GM18867 (cell line): Measurements from ENCODE around the gene CTTNBP2.
A peak's percentile ranks its signal among the peaks of the same experiment; 100 is the strongest.

ENCODE experiments used
- ATAC-seq: cut with Tn5 transposase; IDR thresholded peaks from one replicate; pipeline ENCODE4 v1.9.1; 2021; ENCODE audit warnings: mild to moderate bottlenecking, moderate library complexity; ENCODE audit not compliant: unreplicated experiment

The CTTNBP2 gene

DNA sequence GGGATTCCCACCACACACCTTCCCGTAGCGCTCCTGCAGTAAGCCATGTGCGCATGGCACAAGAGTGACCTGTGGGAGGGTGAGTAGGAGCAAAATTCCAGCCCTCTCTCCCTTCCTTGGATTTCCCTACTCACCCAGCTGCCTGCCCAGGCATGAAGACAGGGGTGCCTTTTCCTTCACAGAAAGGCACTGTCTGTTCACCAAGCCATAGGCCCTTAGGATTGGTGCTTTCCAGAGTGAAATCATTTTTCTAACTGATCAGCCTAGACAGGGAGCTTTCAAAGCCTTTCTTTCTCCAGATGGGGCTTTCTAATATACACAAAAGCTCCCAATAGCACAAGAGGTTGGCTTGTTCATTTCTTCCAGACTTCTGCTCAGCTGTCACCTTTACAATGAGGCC lies 79.7 kb downstream of the CTTNBP2 start:
- no peak for ATAC-seq

DNA sequence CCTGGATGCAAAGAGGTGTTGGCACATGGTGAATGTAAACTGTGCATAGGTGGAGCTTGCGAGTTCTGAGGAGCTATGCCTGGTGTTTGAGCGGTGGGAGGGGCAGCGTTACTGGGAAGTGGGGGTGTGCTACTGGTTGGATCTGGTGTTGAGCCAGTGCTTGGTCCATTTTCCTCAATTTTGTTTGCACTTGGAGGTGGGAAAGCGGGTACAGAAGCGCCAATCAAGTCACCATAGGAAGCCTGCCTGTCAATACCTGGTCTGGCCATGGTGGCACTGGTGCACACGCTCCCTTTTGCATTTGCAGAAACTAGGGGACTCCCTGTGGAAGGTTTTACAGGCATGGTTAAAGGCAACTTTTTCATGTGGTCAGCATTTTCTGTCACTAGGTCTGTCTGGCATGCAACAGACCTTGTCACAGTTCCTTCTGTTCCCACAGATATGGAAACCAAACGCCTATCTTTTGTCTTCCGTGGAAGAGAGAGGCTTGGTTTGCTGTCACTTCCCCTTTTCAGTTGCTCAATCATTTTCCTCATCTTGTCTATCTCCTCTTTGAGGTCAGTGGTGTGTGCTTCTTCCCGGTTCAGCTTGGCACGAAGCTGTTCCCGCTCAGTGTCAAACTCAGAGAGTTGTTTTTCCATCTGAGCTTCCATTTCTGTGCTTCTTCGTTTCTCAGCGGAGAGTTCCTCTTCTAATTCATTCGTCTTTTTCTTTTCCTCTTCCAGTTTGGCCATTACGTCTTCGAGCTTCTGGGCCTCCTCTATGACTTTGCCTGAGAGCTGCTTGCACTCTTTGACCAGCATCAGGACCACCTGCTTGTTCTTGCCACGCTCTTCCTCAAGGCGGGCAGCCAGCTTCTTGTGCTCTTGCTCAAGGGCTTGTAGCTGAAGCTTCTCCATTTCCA lies 81.1 kb downstream of the CTTNBP2 start:
- peak; percentile 50 for ATAC-seq

DNA sequence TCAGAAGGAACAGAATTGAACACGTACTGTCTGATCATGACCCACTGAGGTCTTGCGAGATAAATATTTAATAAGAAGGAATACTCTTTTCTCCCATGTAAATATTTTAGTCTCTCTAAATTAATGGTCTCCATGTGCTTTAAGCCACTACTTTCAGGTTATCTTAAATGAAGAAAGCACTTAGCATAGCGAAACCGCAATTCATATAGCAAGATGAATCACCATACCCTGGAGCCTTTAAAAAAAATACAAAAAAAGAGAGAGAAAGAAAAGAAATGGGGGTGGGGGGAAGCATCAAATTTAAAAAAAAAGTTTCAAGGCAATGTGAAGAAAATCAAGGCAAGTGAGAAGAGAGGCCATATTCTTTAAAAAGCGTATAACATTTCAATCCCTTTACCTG lies 82.5 kb downstream of the CTTNBP2 start:
- peak; percentile 55 for ATAC-seq

DNA sequence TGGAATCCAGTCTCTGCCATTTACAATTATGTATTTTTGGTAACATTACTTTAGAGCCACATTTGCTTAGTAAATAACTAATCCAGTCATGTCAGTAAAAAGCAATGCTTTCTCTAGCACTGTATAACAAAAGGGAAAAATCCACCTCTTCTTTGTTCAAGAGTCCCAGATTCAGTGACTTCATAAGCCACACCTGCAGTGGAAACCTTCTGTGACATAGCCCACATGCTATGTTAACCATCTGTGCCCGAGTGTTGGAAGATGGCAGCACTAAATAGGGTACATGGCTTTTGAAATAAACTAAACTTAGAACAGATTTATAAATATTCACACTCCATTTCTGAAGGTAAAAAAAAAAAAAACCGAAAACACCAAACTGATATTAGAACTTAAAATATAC lies 83.0 kb downstream of the CTTNBP2 start:
- ATAC-seq: peak; percentile 41

- no peak for ATAC-seq
These were observed 87.8 kb downstream of the CTTNBP2 start for GRCh38 chr7:117785431-117785830.

- ATAC-seq: no peak
These were observed 88.9 kb downstream of the CTTNBP2 start for GRCh38 chr7:117784315-117784714.

DNA sequence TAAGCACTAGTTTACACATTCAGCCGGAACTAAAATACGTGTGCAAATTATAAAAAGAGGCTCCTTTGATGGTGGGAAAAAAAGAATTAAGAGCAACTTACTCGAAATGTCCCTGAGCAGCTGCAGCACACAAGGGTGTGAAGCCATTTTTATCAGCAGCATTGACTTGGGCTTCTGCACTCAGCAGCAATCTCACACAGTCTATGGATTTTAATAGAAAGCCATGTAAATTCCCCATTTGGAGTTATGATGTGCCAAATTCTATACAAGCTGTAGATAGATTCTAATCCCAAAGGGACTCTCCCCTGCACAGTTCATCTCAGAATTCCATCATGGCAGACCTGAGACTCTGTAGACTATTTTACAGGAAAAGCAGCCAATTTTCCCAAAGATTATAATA lies 90.5 kb downstream of the CTTNBP2 start:
- ATAC-seq: no peak

GRCh38 chr7:117781707-117782106 lies 91.5 kb downstream of the CTTNBP2 start:
- no peak for ATAC-seq

DNA sequence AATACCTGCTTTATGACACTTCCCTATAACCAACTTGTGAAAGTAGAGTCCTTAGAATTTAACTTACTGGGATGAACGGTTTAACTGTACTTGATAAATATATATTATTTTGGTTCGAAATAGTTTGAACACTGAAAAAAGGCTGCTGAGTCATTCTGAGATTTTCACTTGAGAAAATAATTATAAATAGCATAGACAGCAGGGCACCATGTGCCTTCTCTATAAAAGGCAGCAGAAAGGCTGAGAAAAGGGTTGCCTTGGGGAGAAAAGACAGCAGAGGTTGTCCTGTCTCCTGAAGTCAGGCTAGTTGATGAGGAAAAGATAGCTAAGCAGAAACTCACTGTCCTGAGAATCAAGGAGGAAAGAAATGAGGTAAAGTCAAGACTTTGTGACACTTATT lies 92.4 kb downstream of the CTTNBP2 start:
- peak; percentile 94 for ATAC-seq

DNA sequence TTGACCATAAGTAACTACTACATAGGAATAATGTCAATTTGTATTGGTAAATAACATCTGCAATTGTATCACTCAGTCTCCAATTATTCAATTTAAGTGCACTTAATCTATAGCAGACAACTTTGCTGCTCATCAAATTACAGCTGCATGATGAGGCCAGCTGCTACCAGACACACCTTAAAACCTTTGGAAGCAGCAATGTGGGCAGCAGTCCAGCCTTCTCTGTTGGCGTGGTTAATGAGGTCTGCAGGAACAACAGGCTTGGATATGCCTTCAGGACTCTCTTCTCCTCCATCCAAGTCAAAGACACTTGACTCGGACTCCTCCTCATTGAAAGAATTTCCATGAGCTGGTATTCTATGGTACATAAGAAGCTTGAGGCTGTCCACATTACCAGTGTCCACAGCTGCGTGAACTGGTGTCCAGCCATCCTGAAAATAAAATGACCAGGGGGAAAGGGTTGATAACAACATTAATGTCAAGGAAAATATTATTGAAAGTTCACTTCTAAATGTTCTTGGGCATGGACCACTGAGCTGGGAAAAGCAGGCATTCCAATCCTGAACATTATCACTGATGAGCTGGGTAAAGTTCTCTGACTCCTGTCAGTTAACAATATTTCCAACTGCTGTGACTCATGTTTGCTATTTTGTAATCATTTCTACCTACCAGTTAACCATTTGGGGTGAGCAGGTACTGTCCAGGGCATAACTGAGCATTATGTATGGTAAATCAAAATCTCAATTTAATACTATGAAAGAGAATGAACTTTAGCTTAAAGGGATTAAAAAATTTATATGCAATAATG lies 95.7 kb downstream of the CTTNBP2 start:
- no peak for ATAC-seq

GRCh38 chr7:117776224-117776623 lies 97.0 kb downstream of the CTTNBP2 start:
- ATAC-seq: peak; percentile 30

GRCh38 chr7:117775801-117776200 lies 97.4 kb downstream of the CTTNBP2 start:
- no peak for ATAC-seq

- no peak for ATAC-seq
These were observed 98.3 kb downstream of the CTTNBP2 start for GRCh38 chr7:117774943-117775342.

- ATAC-seq: no peak
These were observed 100.8 kb downstream of the CTTNBP2 start for GRCh38 chr7:117772421-117772820.

DNA sequence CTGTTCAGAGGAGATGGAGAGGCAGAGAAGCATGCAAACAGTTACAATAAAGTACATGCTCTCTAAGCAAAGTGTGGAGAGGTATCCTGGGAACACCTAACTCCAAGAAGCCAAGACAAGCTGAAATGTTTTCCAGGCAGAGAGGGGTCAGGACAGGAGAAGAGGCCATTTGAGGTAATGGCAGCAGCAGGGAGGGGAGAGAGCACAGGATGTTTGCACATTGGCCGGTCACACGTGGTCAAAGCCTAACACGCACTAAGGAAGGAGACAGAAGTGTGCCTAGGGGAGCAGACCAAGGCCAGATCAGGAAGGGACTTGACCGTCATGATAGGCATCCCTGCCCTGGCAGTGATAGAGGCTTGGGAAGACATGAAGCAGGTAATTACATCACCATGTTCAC lies 101.5 kb downstream of the CTTNBP2 start:
- no peak for ATAC-seq

DNA sequence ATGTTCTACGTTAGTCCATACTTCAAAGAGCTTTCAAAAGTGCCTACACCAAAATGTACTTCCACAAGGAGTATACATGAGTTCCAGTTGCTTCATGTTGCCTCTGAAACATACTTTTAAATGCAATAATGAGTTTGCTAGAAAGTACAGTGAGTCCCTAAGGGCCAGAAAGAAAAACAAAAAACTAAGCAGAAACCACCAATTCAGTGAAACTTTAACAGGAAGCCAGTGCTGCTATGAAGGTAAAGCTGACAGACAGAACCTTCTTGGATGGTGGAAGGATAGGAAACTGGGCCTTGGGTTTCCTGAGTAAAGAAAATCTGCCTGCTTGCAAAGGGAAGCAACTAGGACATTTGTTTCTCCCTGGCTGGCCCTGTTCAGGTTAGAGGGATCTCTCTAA lies 104.2 kb downstream of the CTTNBP2 start:
- ATAC-seq: peak; percentile 40

GRCh38 chr7:117767951-117768350 lies 105.3 kb downstream of the CTTNBP2 start:
- no peak for ATAC-seq

DNA sequence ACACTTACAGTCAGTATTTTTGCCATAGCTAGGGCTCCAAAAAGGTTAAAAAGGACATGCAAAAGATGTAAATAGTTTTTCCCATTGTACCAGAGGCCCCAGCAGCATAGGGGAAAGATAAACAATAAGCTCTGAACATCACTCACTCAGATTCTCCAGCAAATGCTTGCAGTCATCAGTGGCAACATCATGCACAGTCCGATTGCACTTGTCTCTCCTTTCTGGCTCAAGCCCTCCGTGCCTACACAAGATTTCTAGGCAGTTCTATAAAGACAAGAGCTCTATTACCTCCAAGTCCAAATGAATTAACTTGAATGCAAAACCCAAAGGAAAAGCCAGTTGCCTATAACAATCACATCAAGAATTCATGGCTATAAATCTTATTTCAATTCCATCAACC lies 106.3 kb downstream of the CTTNBP2 start:
- no peak for ATAC-seq

DNA sequence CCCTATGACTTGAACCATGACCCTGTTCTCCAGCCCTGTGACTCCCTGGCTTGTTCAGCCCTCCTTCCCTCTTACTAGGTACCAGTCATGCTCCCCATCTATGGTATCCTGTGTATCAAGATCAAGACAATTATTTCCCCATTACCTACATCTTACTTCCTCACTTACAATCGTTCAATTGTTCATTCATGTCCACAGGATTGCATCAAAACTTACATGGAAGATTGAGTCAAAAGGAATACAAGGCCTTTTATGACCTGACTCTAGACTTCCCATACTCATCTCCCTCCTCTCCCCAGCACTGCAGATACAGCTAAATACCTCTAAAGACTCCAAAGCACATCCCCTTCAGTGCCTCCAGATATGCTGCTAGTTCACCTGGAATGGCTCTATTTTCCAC lies 109.2 kb downstream of the CTTNBP2 start:
- ATAC-seq: no peak

- no peak for ATAC-seq
These were observed 111.2 kb downstream of the CTTNBP2 start for GRCh38 chr7:117762055-117762454.

DNA sequence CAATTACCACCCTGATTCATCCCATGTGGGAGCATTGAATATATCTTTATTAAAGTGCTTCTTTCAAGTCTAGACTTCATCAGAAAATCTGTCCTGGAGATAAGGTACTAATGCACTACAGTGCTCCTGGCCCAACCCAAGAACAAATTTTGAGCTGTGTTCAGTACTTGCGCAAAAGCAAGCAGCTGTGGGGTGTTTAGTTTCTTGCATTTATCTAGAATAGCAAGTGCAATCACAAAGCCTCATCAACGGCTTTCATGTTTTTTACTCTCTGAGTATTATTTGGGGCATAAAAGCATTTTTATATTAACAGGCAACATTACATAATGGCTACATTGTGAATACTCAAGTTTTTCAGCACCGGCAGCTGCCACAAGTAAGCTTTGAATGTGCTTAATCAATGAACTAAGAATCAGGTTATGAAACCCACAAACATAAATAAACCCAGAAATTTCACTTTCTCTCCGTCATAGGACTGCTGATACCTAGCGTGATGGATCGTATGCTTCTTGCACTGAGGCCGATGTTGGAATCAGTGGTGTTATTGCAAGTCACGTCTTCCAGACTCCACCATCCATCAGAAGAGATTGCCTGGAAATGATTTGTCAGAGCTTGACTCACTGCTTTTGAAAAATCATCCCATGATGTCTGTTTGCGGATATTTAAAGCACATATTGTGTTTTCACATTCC lies 113.1 kb downstream of the CTTNBP2 start:
- no peak for ATAC-seq
